Ovary (tissue), 9 donors: ENCODE measurements around the gene PGAM5. TPM values are rescaled to one million over a fixed set of nuclear protein-coding genes. Genes with fewer than 3 reads are reported as not detected.

Experiments used
- DNase-seq, 5 donors: peaks; one replicate each; pipeline ENCODE4 v3.0.0-alpha.2; 2019 to 2020
- H3K27ac ChIP-seq, 2 donors: fragments of 200-600 bp; one replicate each; pipeline versions ENCODE4 v1.5.1 to v1.8.0; 2019 to 2022
- H3K27me3 ChIP-seq: fragments of 200-600 bp; one replicate; pipeline ENCODE4 v1.8.0; 2022
- H3K36me3 ChIP-seq: fragments of 200-600 bp; sonication (generic); one replicate; pipeline ENCODE4 v1.5.1; 2019
- H3K4me1 ChIP-seq: one replicate; pipeline ENCODE4 v1.8.1; 2013; ENCODE audit warnings: mild to moderate bottlenecking, moderate library complexity; ENCODE audit not compliant: insufficient read depth
- H3K4me3 ChIP-seq: fragments of 200-600 bp; sonication (generic); one replicate; pipeline ENCODE4 v1.5.1; 2017
- H3K9me3 ChIP-seq, 2 donors: fragments of 200-600 bp in 1 of 2; sonication (generic) in 1 of 2; one replicate each; pipeline versions ENCODE4 v1.5.1 to v1.8.1; 2013 to 2019; ENCODE audit warnings: mild to moderate bottlenecking in 1 of 2, moderate library complexity in 1 of 2
- CTCF ChIP-seq, 3 donors: fragments of 450-650 bp in 2 of 3; fragments of 200-600 bp in 1 of 3; IDR thresholded peaks; one replicate each; pipeline versions ENCODE4 v1.5.1 to v1.8.0; 2016 to 2022; ENCODE audit warnings: antibody characterized with exemption in 3 of 3, mild to moderate bottlenecking in 1 of 3
- EP300 ChIP-seq: sonication (generic); formaldehyde crosslinking; IDR thresholded peaks from one replicate; pipeline ENCODE4 v1.6.1; 2017; ENCODE audit warnings: antibody characterized with exemption
- POLR2A ChIP-seq: fragments of 450-650 bp; IDR thresholded peaks from one replicate; pipeline ENCODE4 v1.6.1; 2017; ENCODE audit warnings: antibody characterized with exemption, mild to moderate bottlenecking, moderate library complexity
- WGBS, 3 donors: extraction: QIAGEN DNeasy Blood & Tissue Kit in 1 of 3; methylation state at CpG; one replicate each; pipeline versions ENCODE4 v1.1.5 to v1.1.7; 2013 to 2017; 5-methylcytosine and 5-hydroxymethylcytosine counted together
- intact Hi-C, 4 donors: fragments of 100-400 bp; cut with DNase I; formaldehyde crosslinking; loops; one replicate each; pipeline versions ENCODE4 v1.11.0 to v1.15.1; 2022 to 2023
- polyA plus RNA-seq, 2 donors: library from polyadenylated mRNA; stranded (reverse); fragments of 200-250 nt in 1 of 2; fragments of 350-450 nt in 1 of 2; fragmentation: Illumina TruSeq in 1 of 2; extraction: RNeasy Lipid Tissue Mini Kit (QIAGEN cat#74804) in 1 of 2; gene quantifications; one replicate each; pipeline ENCODE4 v1.2.3, GENCODE V29; 2013 to 2014
- total RNA-seq, 7 donors: library from RNA; depleted of rRNA in 2 of 7; stranded (reverse); fragments of >200 nt in 2 of 7; fragmentation: NEBNext Ultra II Directional in 3 of 7; extraction: Animal tissue kit (Norgen Biotek cat#: 25700) in 3 of 7; gene quantifications; one replicate each; pipeline versions ENCODE4 v1.1.0 to v1.2.4, GENCODE V29; 2016 to 2023
- donor health status: DM: no; HTN: no; CAD: no; lungs with moderate emphysema.
- donor health status: DM: no; HTN: no; CAD: no.
- donor health status: Bipolar disorder and iron deficiency.
- donor health status: DM: yes; HTN: yes; CAD: no.
- donor health status: DM: no; HTN: no; CAD: no.
- donor health status: DM: yes; HTN: yes; CAD: no.

PGAM5 gene
- total and polyA plus RNA-seq, 9 donors, result 8.0 to 33.9 (median 18.9) TPM

- Histone ChIP-seq H3K36me3 (no peaks in the 10 kb centered on the region), H3K4me1 (no peaks in the 10 kb centered on the region), H3K4me3 (no peak overlapping the region), H3K27ac (no peak overlapping the region), H3K27me3 (no peaks in the 10 kb centered on the region), H3K9me3 (no peaks in the 10 kb centered on the region)
- TF ChIP-seq POLR2A (no peak), EP300 (no peak), CTCF (IDR thresholded peaks at IDR 0.05) (no peak)
- DNase-seq, result no peak
- 54 to 68% (median 64%) methylated on average over 2 of the region's 2 CpGs for WGBS, 3 donors
- intact Hi-C loops, result no loop called here
These were observed 2.5 kb downstream of the PGAM5 start for GRCh38 chr12:132713123-132713522.

GRCh38 chr12:132715874-132716273 lies 5.2 kb downstream of the PGAM5 start:
- WGBS, 3 donors, result 83 to 92% (median 88%) methylated on average over 9 of the region's 9 CpGs
- Histone ChIP-seq H3K4me3 (no peak overlapping the region), H3K27me3 (no peaks in the 10 kb centered on the region), H3K9me3 (no peaks in the 10 kb centered on the region), H3K4me1 (no peaks in the 10 kb centered on the region), H3K36me3 (no peaks in the 10 kb centered on the region), H3K27ac (no peak overlapping the region)
- no peak for DNase-seq
- intact Hi-C loops, result no loop called here
- no peak for TF ChIP-seq CTCF (IDR thresholded peaks at IDR 0.05)
- no peak for TF ChIP-seq POLR2A
- TF ChIP-seq EP300, result no peak

GRCh38 chr12:132716356-132716755 lies 5.7 kb downstream of the PGAM5 start:
- WGBS, 3 donors, result 78 to 93% (median 86%) methylated on average over 11 of the region's 11 CpGs
- H3K27me3 ChIP-seq, result no peaks in the 10 kb centered on the region
- no peak for DNase-seq
- H3K27ac ChIP-seq, result no peak overlapping the region
- TF ChIP-seq CTCF (IDR thresholded peaks at IDR 0.05) (no peak), POLR2A (no peak), EP300 (no peak)
- intact Hi-C loops, result no loop called here
- no peaks in the 10 kb centered on the region for H3K4me1 ChIP-seq
- no peak overlapping the region for H3K4me3 ChIP-seq
- no peaks in the 10 kb centered on the region for H3K9me3 ChIP-seq
- no peaks in the 10 kb centered on the region for H3K36me3 ChIP-seq

GRCh38 chr12:132717011-132717410 lies 6.4 kb downstream of the PGAM5 start:
- no peak for DNase-seq
- no peaks in the 10 kb centered on the region for H3K4me1 ChIP-seq
- TF ChIP-seq CTCF (IDR thresholded peaks at IDR 0.05), result no peak
- TF ChIP-seq EP300, result no peak
- TF ChIP-seq POLR2A, result no peak
- no peaks in the 10 kb centered on the region for H3K27me3 ChIP-seq
- H3K36me3 ChIP-seq, result no peaks in the 10 kb centered on the region
- intact Hi-C loops, result no loop called here
- H3K9me3 ChIP-seq, result no peaks in the 10 kb centered on the region
- H3K27ac ChIP-seq, result no peak overlapping the region
- H3K4me3 ChIP-seq, result no peak overlapping the region
- WGBS, 3 donors, result 82 to 85% (median 83%) methylated on average over 17 of the region's 17 CpGs
